MG63 (cell line): ENCODE data around the gene NPFF. TPM values are rescaled to one million over a fixed set of nuclear protein-coding genes. Genes with fewer than 3 reads are reported as not detected.
"Not testable (repeated sequence)": the region's sequence is repeated elsewhere in the genome, so short reads cannot be mapped to it uniquely, and the experiment has no call there.

Experiments
- DNase-seq: peaks from one replicate; pipeline ENCODE4 v3.0.0-alpha.2; 2020
- H3K27me3 ChIP-seq: fragments of 250-450 bp; sonication (Bioruptor Pico); 2 replicates; pipeline ENCODE4 v1.5.1; 2020; ENCODE audit warnings: mild to moderate bottlenecking, moderate library complexity
- H3K36me3 ChIP-seq: fragments of 250-450 bp; sonication (Bioruptor Pico); 2 replicates; pipeline ENCODE4 v1.5.1; 2020; ENCODE audit warnings: mild to moderate bottlenecking, moderate library complexity
- H3K4me3 ChIP-seq: fragments of 250-450 bp; sonication (Bioruptor Pico); 2 replicates; pipeline ENCODE4 v1.5.1; 2020; ENCODE audit warnings: mild to moderate bottlenecking, moderate library complexity
- H3K9me3 ChIP-seq: fragments of 250-450 bp; sonication (Bioruptor Pico); 2 replicates; pipeline ENCODE4 v1.5.1; 2020; ENCODE audit warnings: mild to moderate bottlenecking, moderate library complexity
- total RNA-seq: library from RNA; depleted of rRNA; stranded (reverse); fragments of >200 nt; shearing (Covaris generic); gene quantifications from 2 replicates; pipeline ENCODE4 v1.2.3, GENCODE V29; 2014; ENCODE audit warnings: low replicate concordance

NPFF gene
- total RNA-seq, 1 experiment from 2014 or later = not detected

DNA sequence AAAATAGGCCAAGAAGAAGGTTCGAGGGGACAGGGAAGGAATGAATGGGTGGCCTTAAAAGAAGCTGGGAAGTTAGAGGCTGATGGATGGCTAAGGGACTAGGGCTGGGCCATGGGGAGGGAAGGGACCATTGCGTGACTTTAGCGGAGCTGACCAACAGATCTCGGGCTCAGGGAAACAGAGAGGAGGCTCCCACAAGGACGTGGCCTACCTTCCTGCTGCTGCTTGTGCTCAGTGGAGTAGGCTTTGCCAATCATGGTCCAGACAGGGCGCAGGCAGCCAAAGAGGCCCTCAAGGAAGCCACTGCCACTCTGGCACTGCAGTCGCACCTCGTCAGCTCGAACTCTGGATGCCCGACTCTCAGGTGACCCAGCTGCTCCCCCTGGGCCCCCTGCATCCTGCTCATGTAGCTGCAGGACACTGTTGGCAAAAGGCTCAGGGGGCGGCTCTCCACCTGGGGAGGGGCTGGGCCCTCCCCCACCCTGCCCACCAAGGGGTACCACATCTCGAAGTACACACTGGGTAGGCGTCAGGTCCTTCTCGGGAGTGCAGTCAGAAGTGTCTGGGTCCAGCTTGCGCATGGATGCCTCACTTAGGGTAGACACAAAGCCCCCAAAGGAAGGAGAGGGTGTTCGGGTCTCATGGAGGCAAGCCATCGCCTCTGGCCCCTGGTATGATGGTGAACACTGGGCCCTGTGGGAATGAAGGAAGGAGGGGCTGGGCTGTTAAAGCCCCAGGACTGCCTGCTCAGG lies 20.4 kb downstream of the NPFF start:
- no peak overlapping the region for H3K4me3 ChIP-seq
- H3K27me3 ChIP-seq = no peaks in the 10 kb centered on the region
- no peaks in the 10 kb centered on the region for H3K9me3 ChIP-seq
- no peak for DNase-seq
- H3K36me3 ChIP-seq = peaks cover 30% of the 10 kb centered on the region

DNA sequence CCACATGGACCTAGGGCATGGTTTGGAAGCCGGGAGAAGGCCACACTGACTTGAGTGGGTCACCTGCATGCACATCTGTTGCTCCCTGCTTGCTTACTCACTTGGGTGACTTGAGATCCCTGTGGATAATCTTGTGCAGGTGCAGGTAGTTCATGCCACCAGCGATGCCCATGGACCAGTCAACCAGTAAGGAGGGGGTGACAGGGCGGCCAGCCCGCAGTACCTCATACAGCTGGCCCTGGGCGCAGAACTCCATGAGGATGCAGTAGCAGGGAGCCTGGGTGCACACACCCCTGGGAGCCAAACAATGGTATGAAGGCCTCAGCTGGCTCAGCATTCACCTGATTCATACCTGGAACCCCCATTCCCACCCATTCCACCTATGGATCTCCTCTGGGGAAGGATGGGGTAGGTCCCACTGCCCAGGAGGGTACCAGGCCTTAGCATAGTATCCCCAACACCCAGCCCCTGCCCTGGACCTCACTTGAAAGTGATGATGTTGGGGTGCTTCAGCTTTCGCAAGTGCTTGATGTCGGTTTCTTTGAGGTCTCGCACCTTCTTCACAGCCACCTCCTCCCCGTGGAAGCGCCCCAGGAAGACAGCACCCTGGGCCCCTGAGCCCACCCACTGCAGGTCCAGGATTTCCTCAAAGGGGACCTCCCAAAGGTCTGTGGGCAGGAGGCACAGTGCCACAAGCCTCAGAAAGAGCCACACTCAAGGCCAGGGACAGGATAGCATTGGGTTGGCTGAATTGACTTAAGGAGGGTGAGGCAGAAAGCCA lies 21.1 kb downstream of the NPFF start:
- Histone ChIP-seq H3K4me3 (no peak overlapping the region), H3K9me3 (no peaks in the 10 kb centered on the region), H3K27me3 (no peaks in the 10 kb centered on the region), H3K36me3 (peaks cover 38% of the 10 kb centered on the region)
- no peak for DNase-seq

DNA sequence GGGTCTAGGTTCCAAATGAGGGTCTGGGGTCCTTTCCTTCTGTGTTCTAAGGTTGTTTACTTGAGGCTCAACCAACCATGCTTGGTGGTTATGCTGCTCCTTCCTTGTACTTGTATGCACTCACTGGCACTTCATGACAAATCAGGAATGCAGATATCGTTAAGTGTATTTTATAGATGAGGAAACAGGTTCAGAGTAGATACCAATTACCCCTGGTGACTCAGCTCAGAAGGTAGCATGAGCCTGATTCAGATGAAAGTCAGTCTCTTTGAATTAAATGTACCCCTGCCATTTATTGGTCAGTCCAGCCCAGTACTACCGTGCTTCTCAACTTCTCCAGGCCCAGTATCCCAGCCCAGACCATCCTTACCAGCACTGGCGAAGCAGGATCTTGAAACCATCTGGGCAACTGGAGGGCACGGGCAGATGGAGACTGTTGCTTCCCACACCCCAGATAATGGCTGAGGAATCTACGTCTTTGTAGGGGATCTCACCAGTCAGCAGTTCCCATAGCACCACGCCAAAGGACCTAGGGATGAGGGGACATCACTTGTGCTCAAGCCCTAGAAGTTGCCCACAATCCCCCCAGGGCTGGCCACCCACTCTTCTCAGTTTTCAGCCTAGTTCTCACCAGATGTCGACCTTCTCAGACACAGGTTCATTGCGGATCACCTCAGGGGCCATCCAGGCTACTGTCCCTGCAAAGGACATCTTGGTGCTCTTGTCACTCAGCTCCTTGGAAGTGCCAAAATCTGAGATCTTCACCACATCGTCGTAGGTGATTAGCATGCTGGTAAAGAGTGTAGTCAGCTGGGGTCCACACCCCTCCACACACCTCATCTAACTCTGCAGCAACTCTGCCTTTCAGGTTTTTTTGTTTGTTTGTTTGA lies 22.4 kb downstream of the NPFF start:
- H3K36me3 ChIP-seq = peaks cover 46% of the 10 kb centered on the region
- H3K27me3 ChIP-seq = no peaks in the 10 kb centered on the region
- no peak for DNase-seq
- no peak overlapping the region for H3K4me3 ChIP-seq
- no peaks in the 10 kb centered on the region for H3K9me3 ChIP-seq

DNA sequence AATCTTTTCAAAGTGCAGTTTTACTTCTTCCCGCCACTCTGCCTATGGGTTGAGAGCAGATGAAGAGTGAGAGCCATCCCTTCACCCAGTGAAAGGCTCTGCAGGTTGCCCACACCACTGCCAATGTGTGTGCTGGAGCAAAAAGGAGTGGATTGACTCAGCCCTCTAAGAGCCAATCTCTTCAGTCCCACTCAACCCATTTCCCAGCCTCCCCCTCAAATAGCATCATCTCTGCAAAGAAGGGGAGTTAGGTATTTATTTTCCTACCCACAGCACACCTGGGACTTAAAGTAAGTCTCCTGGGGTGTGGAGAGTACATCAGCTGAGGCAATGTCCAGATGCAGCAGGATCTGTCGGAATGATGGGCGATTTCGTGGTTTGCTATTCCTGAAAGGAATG lies 23.3 kb downstream of the NPFF start:
- H3K9me3 ChIP-seq = no peaks in the 10 kb centered on the region
- no peak overlapping the region for H3K4me3 ChIP-seq
- H3K36me3 ChIP-seq = peaks cover 53% of the 10 kb centered on the region
- H3K27me3 ChIP-seq = no peaks in the 10 kb centered on the region
- DNase-seq = no peak

DNA sequence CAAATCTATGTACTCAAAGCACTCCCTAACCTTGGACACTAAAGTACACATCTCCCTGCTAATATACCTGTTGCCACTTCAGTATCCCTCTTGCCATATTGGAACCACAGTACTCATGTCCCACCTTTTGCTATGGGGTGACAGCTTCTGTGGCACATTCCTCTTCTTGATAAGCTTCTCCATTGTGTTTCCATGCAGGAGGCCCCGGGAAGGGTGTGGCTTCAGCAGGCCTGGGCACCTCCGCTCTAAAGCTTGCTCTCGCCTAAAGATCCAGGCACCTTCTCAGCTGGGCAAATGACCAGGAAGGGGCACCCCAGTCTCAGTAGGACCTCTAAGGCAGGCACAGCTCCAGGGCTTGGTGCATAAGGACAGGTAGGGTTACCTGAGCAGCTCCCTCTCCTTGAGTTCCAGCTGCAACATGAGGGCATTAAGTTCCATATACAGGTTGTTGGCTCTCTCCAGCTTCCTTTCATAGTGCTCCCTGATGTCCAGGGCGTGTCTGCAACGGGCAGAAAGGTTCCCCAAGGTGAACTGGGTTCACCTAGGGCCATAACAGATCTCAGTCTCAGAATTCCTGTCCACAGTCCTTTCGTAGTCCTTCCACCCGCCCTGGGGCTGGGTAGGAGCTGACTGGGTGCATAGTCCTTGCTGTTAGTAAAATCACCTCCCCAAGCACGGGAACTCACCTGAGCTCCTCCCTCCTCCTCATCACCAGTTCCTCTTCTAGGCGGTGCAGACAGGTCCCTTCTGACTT lies 23.9 kb downstream of the NPFF start:
- no peak for DNase-seq
- Histone ChIP-seq H3K27me3 (no peaks in the 10 kb centered on the region), H3K4me3 (no peak overlapping the region), H3K9me3 (no peaks in the 10 kb centered on the region), H3K36me3 (peaks cover 59% of the 10 kb centered on the region)

DNA sequence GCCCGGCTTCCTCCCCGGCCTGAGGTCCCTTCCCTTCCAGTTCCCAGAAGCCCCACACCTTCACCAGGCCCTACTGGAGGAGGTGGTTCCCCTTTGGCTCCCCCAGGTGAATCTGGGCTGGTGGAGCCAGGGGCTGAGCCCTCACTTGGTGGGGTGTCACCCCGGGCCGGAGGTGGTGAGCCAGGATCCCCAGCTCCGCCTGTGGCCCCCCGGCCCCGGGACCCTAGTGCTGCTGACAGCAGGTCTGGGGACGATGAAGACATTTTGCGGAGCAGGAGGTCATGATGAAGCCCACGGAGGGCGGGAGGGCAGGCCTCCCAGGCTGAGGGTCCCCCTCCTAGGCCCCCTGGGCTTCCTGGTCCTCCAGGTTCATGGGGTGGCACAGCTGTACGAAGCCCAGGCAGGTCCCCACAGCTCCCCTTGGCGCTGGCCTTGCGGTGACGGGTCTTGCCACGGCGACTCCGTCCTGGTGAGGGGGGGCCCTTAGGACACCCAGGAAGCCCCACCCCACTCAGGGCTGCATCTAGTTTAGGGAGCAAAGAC lies 24.6 kb downstream of the NPFF start:
- DNase-seq = no peak
- Histone ChIP-seq H3K9me3 (no peaks in the 10 kb centered on the region), H3K4me3 (no peak overlapping the region), H3K36me3 (peaks cover 66% of the 10 kb centered on the region), H3K27me3 (no peaks in the 10 kb centered on the region)

DNA sequence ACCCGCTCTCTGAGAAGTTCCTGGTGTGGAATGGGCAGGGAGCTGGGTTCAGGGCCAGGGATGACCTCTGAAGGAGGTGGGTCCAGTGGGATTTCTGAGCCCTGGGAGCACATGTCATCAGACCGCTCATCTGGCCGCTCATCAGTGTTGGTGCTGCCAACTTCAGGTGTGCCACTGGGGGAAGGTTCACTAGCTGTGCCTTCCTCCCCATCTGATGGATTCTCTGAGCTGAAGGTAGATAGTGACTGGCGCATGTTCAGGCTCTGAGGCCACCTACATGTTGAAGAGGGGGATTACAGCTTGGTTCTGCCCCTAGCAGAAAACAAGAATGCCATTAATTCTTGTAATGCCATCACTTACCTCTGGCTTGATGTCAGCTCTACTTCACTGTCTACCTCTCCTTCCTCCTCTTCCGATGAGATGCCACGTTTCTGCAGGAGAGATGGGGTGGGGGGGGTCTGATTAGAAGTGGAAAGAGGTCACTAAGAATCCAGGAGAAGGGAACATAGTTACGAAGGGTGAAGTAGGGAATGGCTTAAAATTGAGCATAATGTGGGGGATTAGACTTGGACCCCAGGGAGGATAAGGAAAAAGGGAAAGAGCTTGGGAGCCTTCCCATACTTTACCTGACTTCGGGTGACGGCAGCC lies 25.2 kb downstream of the NPFF start:
- DNase-seq = no peak
- peaks cover 72% of the 10 kb centered on the region for H3K36me3 ChIP-seq
- H3K9me3 ChIP-seq = no peaks in the 10 kb centered on the region
- H3K27me3 ChIP-seq = no peaks in the 10 kb centered on the region
- H3K4me3 ChIP-seq = no peak overlapping the region

DNA sequence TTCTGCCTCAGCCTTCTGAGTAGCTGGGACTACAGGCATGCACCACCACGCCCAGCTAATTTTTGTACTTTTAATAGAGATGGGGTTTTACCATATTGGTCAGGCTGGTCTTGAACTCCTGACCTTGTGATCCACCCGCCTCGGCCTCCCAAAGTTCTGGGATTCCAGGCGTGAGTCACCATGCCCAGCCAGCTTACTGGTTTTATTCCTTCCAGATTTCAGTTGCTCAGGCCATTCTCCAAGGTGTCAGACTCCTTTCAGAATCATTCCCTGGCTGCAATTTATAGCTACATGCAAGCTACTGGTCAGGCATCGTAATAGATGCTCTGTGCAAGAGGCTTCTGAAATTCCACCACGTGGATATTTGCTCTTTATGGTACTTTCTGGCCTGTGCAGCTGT lies 25.8 kb downstream of the NPFF start:
- not testable (repeated sequence) for H3K9me3 ChIP-seq, H3K27me3 ChIP-seq, H3K4me3 ChIP-seq, DNase-seq
- H3K36me3 ChIP-seq = peaks cover 78% of the 10 kb centered on the region

DNA sequence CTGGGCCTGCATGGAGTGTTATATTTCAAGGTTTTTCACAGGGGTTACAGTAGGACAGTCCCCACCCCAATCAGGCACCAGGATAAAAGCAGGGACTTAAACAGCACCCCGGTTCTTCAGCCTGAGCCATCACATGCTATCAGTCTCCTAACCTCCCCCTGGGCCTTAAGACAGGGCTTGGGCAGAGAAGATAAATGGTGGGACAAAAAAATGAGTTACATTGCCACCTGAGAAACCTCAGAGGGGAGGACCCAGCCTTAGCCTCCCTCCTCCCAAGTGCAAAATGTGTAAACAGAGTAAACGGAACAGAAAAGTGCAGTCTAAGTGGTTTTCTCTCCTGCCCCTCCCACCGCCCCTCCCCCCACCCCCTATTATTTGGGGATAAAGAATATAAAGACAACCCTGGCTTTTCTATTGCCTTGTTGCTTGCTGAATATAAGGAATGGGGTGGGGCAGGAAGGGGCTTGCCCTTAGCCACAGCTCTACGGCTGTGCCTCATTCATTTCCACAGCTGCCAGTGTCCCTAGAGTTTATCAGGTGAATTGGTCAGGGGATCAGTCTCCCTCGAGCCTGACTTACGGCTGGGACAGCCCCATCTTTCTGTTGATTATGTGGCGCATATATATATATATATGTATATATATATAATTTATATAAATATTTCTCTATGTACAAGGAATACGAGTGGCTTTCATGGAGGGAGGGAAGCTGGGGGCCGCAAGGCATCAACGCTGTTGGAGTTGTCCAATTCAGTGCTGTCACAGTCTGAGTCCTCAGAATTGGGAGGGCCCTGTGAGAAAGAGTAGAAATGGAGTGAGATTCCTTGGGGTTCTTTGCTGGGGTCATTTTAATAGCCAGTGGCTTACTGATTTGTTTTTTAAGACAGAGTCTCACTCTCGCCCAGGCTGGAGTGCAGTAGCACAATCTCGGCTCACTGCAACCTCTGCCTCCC lies 26.5 kb downstream of the NPFF start:
- H3K36me3 ChIP-seq = peaks cover 83% of the 10 kb centered on the region
- no peak for DNase-seq
- no peaks in the 10 kb centered on the region for H3K9me3 ChIP-seq
- H3K4me3 ChIP-seq = no peak overlapping the region
- no peaks in the 10 kb centered on the region for H3K27me3 ChIP-seq

DNA sequence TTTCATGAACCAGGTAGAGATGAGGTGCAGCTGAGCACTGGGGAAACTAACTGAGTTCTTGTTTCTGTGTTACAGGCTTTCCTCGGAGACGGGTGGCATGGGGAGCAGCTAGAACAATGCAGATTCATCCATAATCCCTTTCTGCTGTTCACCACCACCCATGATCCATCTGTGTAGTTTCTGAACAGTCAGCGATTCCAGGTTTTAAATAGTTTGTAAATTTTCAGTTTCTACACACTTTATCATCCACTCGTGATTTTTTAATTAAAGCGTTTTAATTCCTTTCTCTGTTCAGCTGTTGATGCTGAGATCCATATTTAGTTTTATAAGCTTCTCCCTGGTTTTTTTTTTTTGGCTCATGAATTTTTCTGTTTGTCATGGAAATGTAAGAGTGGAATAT lies 28.0 kb downstream of the NPFF start:
- no peak for DNase-seq
- H3K4me3 ChIP-seq = no peak overlapping the region
- H3K9me3 ChIP-seq = no peaks in the 10 kb centered on the region
- peaks cover 92% of the 10 kb centered on the region for H3K36me3 ChIP-seq
- no peaks in the 10 kb centered on the region for H3K27me3 ChIP-seq

DNA sequence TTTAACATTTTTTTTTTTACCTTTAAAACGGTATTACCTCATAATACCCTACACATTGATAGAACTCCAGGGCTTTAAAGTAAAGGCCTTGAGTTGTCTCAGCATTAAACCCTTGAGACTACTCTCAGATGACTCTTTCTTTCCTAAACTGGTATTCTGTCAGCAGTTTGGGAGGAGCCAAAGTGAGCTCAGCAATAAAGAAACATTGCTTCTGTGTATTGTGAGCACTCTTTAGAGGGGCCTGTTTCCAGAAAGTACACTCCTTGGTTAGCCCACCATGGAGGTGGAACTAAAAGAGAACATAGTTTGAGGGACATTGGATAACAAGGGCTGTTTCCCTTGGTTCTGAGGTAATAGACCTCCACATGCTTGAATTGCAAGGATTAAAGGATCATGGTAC lies 28.4 kb downstream of the NPFF start:
- H3K36me3 ChIP-seq = peaks cover 92% of the 10 kb centered on the region
- no peak overlapping the region for H3K4me3 ChIP-seq
- DNase-seq = no peak
- H3K9me3 ChIP-seq = no peaks in the 10 kb centered on the region
- H3K27me3 ChIP-seq = no peaks in the 10 kb centered on the region

DNA sequence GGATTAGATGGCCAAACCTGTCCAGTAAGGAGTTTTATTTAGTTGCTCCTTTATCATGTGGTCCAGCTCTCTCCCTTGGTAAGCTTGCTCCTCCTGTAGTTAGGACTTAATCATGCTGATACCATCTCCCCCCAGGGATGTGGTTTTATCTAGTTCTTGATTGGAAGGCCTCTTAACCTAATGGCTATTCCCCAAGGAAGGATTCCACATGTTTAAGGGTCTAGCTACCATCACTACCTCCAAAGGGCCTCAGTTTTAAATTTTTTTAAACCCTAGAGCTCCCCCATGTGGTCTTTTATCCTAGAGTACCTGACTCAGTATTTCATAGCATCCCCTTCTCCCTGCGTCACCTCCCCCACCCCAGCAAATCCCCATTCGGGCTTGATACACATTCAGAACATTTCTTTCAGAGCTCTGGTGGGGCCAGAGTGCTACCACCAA lies 30.5 kb downstream of the NPFF start:
- Histone ChIP-seq H3K9me3 (no peaks in the 10 kb centered on the region), H3K27me3 (no peaks in the 10 kb centered on the region), H3K4me3 (no peak overlapping the region), H3K36me3 (peaks cover 93% of the 10 kb centered on the region)
- no peak for DNase-seq

DNA sequence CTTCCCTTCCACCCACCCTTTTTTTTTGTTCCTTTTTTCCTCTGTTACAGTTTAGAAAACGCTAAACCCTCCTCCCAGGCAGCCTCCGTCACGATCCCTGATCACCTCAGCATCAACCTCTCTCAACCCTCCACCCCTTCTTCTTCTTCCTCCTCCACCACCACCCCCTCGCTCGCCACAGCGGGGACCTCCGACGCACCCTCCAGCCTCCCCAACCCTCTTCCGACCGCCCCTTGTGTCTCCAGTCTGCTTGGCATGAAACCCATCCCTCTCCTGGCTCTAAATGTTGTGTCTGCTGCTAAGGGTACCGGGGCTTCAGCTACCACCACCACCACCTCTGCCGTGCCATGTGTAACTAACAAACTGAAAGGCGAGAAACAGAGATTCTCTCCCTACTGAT lies 32.5 kb downstream of the NPFF start:
- Histone ChIP-seq H3K36me3 (peaks cover 95% of the 10 kb centered on the region), H3K4me3 (no peak overlapping the region), H3K9me3 (no peaks in the 10 kb centered on the region), H3K27me3 (no peaks in the 10 kb centered on the region)
- DNase-seq = no peak

DNA sequence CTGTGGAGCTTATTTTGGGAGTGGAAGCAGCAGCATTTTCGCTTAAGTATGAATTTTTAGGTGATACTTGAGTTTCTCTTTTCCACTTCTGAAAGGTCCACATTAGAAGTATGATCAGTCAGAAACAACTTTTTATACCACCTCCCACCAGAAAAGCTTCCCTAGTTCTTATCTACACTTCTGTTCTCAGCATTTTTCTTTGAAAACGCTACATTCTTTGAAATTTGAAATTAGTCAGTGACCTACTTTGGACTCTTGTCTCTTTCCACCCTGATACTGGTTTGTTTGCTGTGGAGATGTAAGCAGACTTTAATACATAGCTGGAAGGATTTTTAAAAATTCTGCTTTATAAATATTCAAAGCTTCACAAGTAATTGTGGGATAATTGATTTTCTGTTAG lies 33.2 kb downstream of the NPFF start:
- Histone ChIP-seq H3K9me3 (no peaks in the 10 kb centered on the region), H3K36me3 (peaks cover 97% of the 10 kb centered on the region), H3K27me3 (no peaks in the 10 kb centered on the region), H3K4me3 (no peak overlapping the region)
- DNase-seq = no peak

DNA sequence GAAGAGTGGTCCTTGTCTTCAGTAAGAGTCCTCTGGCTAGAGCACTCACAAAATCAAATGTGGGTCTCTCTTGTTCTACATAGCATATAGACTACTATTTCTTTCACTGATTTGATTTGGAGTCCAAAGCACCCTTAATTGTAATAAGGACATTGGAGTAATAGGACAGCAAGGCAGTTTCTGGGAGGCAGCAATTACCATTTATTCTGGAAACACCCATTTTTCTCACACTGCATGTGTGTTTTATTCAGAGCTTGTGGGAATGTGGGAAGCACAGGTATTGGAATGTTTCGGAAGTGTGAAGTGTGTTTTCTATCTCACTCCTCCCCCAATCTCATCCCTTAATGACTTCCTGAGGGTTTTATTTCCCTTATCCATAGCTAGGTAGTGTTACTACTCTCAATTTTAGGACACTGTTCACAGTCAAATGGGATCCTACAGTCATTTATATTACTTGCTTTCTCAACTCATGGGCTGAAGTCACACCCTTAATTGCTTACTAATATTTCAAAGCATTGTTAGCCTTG lies 35.2 kb downstream of the NPFF start:
- no peak for DNase-seq
- peaks cover 96% of the 10 kb centered on the region for H3K36me3 ChIP-seq
- no peak overlapping the region for H3K4me3 ChIP-seq
- H3K27me3 ChIP-seq = no peaks in the 10 kb centered on the region
- H3K9me3 ChIP-seq = no peaks in the 10 kb centered on the region
